Dedifferentiated amniotic fluid mesenchymal stem cell (primary cell): ENCODE results near the gene EXOC1L.
"Not testable (repeated sequence)": the region's sequence is repeated elsewhere in the genome, so short reads cannot be mapped to it uniquely, and the experiment has no call there.

ENCODE experiments used
- DNase-seq: peaks from one replicate; pipeline ENCODE4 v3.0.0-alpha.2; 2016; ENCODE audit errors: extremely low spot score

EXOC1L gene

GRCh38 chr4:55838356-55838755 lies 18.8 kb downstream of the EXOC1L start:
- DNase-seq, result no peak

GRCh38 chr4:55838952-55839351 lies 19.4 kb downstream of the EXOC1L start:
- no peak for DNase-seq

DNA sequence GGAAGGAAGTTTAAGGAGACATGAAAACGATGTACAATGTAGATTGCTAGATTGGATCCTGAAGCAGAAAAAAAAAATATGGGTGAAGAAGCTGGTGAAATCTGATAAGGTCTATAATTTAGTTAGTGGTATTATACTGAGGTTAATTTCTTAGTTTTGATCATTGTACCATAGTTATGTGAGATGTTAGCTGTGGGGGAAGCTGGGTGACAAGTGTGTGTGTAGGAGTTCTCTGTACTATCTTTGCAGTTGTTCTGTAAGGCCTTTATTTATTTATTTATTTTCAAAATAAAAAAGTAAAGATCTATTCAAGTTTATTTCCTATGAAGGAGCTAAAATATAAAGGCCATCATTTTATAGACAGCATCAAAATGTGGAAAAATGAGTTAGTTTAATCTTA lies 21.4 kb downstream of the EXOC1L start:
- DNase-seq, result no peak

DNA sequence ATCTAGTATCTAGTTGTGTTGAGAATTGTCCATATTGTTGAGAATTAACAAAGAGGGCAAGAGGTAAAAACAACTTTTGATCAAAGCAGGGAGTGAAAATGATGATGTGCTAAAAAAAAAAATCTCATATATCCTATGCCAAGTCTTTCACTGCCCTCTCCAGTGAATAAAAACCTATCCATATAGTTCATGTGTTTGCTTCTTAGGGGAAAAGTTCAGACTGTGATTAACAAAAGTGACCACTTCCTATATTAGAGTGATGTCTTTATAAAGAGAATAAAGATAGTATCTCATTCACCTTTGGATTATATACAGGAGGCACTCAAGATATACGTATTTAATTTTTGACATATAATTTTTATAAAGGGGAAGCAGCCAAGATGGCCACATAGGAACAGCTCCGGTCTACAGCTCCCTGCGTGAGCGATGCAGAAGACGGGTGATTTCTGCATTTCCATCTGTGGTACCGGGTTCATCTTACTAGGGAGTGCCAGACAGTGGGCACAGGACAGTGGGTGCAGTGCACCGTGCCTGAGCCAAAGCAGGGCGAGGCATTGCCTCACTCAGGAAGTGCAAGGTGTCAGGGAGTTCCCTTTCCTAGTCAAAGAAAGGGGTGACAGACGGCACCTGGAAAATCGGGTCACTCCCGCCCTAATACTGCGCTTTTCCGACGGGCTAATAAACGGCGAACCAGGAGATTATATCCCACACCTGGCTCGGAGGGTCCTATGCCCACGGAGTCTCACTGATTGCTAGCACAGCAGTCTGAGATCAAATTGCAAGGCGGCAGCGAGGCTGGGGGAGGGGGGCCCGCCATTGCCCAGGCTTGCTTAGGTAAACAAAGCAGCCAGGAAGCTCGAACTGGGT lies 22.0 kb downstream of the EXOC1L start:
- DNase-seq, result not testable (repeated sequence)

DNA sequence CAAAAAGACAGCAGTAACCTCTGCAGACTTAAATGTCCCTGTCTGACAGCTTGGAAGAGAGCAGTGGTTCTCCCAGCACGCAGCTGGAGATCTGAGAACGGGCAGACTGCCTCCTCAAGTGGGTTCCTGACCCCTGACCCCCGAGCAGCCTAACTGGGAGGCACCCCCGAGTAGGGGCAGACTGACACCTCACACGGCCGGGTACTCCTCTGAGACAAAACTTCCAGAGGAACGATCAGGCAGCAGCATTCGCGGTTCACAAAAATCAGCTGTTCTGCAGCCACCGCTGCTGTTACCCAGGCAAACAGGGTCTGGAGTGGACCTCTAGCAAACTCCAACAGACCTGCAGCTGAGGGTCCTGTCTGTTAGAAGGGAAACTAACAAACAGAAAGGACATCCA lies 22.7 kb downstream of the EXOC1L start:
- DNase-seq, result not testable (repeated sequence)

- no peak for DNase-seq
Observed at GRCh38 chr4:55849724-55850123, 30.1 kb downstream of the EXOC1L start.

DNA sequence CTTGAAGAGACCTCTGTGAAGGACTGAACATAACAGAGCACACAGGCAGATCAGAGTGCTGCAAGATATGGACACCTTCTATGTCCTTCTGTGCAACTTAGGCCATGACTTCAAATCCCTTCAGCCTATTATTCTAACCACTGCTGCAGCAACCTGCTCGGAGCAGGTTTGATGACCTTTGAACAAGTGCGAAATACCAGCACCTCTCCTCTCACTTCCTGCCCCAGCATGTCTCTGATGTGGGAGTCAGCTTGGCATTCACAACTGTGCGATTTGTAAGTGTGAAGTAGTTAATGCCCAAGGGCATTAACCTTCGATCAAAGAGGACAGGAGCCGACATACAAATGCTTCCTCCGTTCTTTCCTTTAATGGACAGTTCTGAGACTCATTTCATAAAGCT lies 32.3 kb downstream of the EXOC1L start:
- no peak for DNase-seq

DNA sequence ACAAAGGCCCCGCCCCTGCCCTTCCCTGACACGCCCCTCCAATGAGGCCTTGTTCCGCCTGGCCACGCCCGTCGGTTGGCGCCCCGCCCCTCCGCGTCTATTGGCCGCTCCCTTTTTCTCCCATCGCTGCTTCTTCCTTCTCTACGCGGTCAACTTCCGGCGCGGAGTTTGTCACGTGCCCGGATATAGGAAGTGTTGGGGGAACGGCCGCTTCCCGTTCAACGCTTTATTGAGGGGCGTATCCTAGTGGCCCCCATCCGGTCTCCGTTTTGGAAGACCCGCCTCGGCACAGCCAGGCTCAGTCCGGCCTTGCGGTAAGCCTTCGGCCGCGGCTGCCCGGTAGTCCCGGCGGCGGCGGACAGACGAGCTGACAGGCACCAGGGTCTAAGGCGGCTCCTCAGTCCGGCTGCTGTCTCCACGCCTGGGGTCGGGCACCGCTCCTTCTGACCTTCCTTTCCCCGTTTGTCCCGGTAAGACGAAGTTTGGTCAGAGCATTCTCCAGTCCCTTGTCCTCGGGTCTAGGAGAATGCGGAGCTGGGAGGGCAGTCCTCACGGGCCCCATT lies 34.0 kb downstream of the EXOC1L start, which contains the start of gene EXOC1:
TSS of gene EXOC1 (plus strand) at position 165 of the 563 bp plus-strand sequence. CDS start 4,676 bp downstream, outside the sequence.
- DNase-seq, result peak; percentile 97

DNA sequence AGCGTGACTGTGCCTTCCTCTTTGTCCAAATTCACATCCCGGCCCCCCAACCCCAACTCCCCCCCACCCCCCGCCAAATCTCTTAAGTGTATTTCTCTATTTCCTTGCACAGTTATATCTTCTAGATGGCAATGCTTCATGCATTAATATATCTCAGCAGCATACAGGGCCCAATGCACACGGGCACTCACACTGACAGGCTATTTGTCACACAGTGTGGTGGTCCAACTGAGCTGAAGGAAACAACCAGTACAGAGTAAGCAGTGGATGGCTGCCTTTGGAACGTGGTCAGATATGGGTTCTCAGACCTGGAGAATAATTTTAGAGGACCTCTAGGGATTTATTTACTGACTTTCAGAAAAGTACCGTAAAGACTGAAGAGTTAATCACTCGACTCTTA lies 34.5 kb downstream of the EXOC1L start:
- DNase-seq, result no peak

- no peak for DNase-seq
Observed at GRCh38 chr4:55857586-55857985, 38.0 kb downstream of the EXOC1L start.

DNA sequence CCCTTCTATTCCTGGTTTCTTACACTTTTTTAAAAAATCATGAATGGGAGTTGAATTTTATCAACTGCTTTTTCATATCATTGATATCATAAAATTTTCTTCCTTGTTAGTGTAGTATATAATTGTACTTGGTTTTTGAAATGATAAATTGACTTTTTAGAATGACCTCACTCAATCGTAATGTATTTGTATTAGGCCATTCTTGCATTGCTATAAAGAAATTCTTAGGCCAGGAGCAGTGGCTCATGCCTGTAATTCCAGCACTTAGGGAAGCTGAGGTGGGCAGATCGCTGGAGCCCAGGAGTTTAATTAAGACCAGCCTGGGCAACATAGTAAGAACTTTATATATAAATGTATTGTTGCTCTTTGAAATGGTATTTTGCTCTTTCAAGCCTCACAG lies 40.1 kb downstream of the EXOC1L start:
- DNase-seq, result no peak

- DNase-seq, result no peak
Observed at GRCh38 chr4:55864577-55865223, 45.1 kb downstream of the EXOC1L start.

- peak; percentile 45 for DNase-seq
Observed at GRCh38 chr4:55865228-55865806, 45.7 kb downstream of the EXOC1L start.

- peak; percentile 88 for DNase-seq
Observed at GRCh38 chr4:55866290-55866907, 46.8 kb downstream of the EXOC1L start.

DNA sequence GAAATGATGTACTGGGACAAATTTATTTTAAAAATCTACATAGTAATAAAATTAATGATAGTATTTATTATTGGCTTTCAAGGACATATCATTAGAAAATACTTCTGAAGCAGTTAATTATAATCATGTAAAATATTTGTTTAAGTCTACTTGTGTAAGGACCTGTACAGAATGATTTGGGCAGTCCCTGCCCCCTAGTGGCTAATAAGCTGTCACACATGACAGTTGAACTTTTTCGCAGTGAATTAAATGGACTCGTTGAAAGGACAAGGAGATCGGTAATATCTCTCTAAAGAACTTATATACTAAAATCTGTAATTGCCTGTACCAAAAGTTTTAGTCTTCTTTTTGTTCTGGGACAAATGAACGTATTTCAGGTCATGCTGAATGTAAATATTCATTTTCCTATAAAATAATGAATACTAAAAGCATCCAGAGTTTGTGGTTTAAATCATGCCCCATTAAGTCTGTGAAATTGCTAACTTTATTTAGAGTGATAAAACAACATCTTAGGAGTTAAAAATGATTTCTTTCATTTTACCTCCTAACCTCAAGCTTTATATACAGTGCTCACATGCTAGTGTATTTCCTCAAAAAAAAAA lies 47.5 kb downstream of the EXOC1L start:
- peak; percentile 74 for DNase-seq

- DNase-seq, result no peak
Observed at GRCh38 chr4:55868581-55869090, 49.0 kb downstream of the EXOC1L start.

DNA sequence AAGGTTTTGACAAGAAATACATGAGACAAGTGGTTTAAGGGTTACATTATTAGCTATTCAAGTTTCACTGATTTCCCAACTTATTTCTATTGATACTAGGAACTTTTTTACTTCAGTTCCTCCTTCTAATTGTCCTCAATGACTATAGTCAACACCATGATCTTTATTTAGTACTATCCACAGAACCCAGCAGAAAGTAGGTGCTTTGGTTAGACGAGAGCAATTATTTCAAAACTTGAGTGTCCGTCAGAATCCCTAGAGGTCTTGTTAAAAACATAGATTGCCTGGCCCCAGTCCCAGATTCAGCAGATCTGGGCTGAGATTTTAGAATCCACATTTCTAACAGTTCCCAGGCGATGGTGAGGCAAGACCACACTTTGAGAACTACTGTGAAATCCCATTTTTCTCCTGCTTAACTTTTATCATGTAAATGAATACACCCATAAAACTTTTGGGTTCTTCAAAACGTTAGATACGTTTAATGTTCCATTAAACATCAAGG lies 51.8 kb downstream of the EXOC1L start:
- no peak for DNase-seq

DNA sequence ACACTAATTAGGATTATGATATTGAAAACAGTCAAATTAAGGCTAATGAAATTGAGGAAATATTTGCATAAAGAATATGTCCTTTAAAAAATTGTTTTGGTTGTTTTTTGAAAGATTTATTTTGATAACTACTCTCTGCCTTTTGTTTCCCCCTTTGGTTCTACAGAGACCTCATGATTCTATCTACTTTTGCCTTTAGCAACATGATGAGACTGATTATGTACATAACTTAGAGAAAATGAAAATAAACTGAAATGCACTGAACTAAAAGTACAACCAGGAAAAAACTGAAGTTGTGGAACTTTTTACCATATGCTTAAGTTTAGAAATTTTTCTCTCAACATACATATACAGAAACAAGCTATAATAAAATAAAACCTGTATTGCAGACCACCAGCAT lies 55.2 kb downstream of the EXOC1L start:
- DNase-seq, result no peak

- DNase-seq, result no peak
Observed at GRCh38 chr4:55876387-55876786, 56.8 kb downstream of the EXOC1L start.

DNA sequence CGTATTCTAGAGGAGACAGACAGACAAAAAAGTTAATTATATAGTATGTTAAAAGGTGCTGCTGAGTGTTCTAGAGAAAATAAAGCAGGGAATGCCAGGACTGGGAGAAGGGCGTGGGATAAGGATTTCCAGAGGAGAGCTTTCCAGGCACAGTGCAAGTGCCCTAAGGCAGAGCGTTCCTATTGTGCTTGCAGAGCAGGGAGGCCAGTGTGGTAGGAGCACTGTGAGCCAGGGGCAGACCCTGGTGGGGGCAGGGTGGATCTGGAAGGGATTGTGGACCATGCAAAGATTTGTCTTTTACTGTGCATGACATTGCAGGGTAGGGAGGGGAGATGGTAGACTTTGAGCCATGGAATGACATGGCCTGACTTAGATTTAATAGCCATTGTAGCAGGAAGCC lies 59.6 kb downstream of the EXOC1L start:
- no peak for DNase-seq

- DNase-seq, result no peak
Observed at GRCh38 chr4:55880652-55881280, 61.2 kb downstream of the EXOC1L start.
